GM12878 (cell line): ENCODE data around the gene AGT.

Experiments
- PBX3 ChIP-seq: IDR thresholded peaks from 2 replicates; pipeline ENCODE4 v1.6.1; 2011; ENCODE audit warnings: mild to moderate bottlenecking, low read depth, low read length, moderate library complexity; ENCODE audit not compliant: insufficient replicate concordance
- PML ChIP-seq: IDR thresholded peaks from 2 replicates; pipeline ENCODE4 v1.6.1; 2012; ENCODE audit warnings: low read length, inconsistent platforms
- POLR2A ChIP-seq: IDR thresholded peaks from 2 replicates; pipeline ENCODE4 v1.6.1; 2011; ENCODE audit warnings: low read depth, mild to moderate bottlenecking, low read length
- POLR2AphosphoS5 ChIP-seq: IDR thresholded peaks from 2 replicates; pipeline ENCODE4 v1.6.1; 2011; ENCODE audit warnings: mild to moderate bottlenecking, low read length, inconsistent platforms
- RCOR1 ChIP-seq: conservative IDR thresholded peaks from 2 replicates; pipeline ENCODE4 v1.6.1; 2012; ENCODE audit warnings: low read depth, low read length, improper control_type of control experiment
- SMC3 ChIP-seq: IDR thresholded peaks from 2 replicates; pipeline ENCODE4 v1.6.1; 2011; ENCODE audit warnings: low read length, improper control_type of control experiment, borderline replicate concordance
- TARDBP ChIP-seq: IDR thresholded peaks from 2 replicates; pipeline ENCODE4 v1.6.1; 2016; ENCODE audit warnings: borderline replicate concordance
- TCF12 ChIP-seq: IDR thresholded peaks from 2 replicates; pipeline ENCODE4 v1.6.1; 2011; ENCODE audit warnings: low read depth, mild to moderate bottlenecking, low read length
- ZBTB40 ChIP-seq: fragments of 450-650 bp; IDR thresholded peaks from 2 replicates; pipeline ENCODE4 v1.6.1; 2016; ENCODE audit warnings: mild to moderate bottlenecking, moderate library complexity, borderline replicate concordance
- TF ChIP-seq, protein P1 (sequence below), 3 experiments: IDR thresholded peaks in 2 of 3; conservative IDR thresholded peaks in 1 of 3; 2 replicates each; pipeline ENCODE4 v1.5.1; 2011; ENCODE audit warnings: low read depth in 3 of 3, low read length in 3 of 3, mild to moderate bottlenecking in 3 of 3, control low read depth in 2 of 3, moderate library complexity in 2 of 3, inconsistent platforms in 1 of 3, mixed read lengths in 1 of 3; ENCODE audit not compliant: control insufficient read depth in 2 of 3, insufficient read depth in 1 of 3; ENCODE audit errors: extremely low read depth in 1 of 3
- TF ChIP-seq, protein P2 (sequence below): IDR thresholded peaks from 2 replicates; pipeline ENCODE4 v1.6.1; 2011; ENCODE audit warnings: borderline replicate concordance, low read depth, mild to moderate bottlenecking, moderate library complexity, mixed read lengths, low read length; ENCODE audit not compliant: insufficient read depth; ENCODE audit errors: extremely low read length
- TF ChIP-seq, protein P3 (sequence below): IDR thresholded peaks from 2 replicates; pipeline ENCODE4 v1.6.1; 2012; ENCODE audit warnings: low read depth, low read length, improper control_type of control experiment

- no peak for TF ChIP-seq RCOR1
- TF ChIP-seq PBX3: no peak
- no peak for TF ChIP-seq ZBTB40
- TF ChIP-seq, protein P1, sequence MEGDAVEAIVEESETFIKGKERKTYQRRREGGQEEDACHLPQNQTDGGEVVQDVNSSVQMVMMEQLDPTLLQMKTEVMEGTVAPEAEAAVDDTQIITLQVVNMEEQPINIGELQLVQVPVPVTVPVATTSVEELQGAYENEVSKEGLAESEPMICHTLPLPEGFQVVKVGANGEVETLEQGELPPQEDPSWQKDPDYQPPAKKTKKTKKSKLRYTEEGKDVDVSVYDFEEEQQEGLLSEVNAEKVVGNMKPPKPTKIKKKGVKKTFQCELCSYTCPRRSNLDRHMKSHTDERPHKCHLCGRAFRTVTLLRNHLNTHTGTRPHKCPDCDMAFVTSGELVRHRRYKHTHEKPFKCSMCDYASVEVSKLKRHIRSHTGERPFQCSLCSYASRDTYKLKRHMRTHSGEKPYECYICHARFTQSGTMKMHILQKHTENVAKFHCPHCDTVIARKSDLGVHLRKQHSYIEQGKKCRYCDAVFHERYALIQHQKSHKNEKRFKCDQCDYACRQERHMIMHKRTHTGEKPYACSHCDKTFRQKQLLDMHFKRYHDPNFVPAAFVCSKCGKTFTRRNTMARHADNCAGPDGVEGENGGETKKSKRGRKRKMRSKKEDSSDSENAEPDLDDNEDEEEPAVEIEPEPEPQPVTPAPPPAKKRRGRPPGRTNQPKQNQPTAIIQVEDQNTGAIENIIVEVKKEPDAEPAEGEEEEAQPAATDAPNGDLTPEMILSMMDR (IDR thresholded peaks at IDR 0.05 in 2 of 3, conservative IDR thresholded peaks at IDR 0.05 in 1 of 3; ENCODE audit: control insufficient read depth in 2 of 3, extremely low read depth in 1 of 3, insufficient read depth in 1 of 3, low read depth in 3 of 3, low read length in 3 of 3): no peak
- TF ChIP-seq, protein P2, sequence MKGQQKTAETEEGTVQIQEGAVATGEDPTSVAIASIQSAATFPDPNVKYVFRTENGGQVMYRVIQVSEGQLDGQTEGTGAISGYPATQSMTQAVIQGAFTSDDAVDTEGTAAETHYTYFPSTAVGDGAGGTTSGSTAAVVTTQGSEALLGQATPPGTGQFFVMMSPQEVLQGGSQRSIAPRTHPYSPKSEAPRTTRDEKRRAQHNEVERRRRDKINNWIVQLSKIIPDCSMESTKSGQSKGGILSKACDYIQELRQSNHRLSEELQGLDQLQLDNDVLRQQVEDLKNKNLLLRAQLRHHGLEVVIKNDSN: no peak
- TF ChIP-seq, protein P3, sequence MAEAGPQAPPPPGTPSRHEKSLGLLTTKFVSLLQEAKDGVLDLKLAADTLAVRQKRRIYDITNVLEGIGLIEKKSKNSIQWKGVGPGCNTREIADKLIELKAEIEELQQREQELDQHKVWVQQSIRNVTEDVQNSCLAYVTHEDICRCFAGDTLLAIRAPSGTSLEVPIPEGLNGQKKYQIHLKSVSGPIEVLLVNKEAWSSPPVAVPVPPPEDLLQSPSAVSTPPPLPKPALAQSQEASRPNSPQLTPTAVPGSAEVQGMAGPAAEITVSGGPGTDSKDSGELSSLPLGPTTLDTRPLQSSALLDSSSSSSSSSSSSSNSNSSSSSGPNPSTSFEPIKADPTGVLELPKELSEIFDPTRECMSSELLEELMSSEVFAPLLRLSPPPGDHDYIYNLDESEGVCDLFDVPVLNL: no peak
- no peak for TF ChIP-seq POLR2A
- no peak for TF ChIP-seq TARDBP
- TF ChIP-seq POLR2AphosphoS5: no peak
- no peak for TF ChIP-seq PML
- TF ChIP-seq TCF12: no peak
- no peak for TF ChIP-seq SMC3
Observed at GRCh38 chr1:230693777-230694176, 20.1 kb downstream of the AGT start.
